ENCODE measurements around the gene MYO15A.

- TF ChIP-seq CTCF (IDR thresholded peaks at IDR 0.05 in 2 of 3, conservative IDR thresholded peaks at IDR 0.05 in 1 of 3; ENCODE audit: borderline replicate concordance in 1 of 3, insufficient read depth in 1 of 3, low read depth in 2 of 3, low read length in 2 of 3): no peak
- no peak for TF ChIP-seq POLR2A (IDR thresholded peaks at IDR 0.05; ENCODE audit: borderline replicate concordance, extremely low read depth, insufficient read depth, insufficient read length)
- no peak for TF ChIP-seq POLR2AphosphoS5 (IDR thresholded peaks at IDR 0.05; ENCODE audit: low read depth, low read length)
- TF ChIP-seq EZH2phosphoT487 (IDR thresholded peaks at IDR 0.05; ENCODE audit: borderline replicate concordance): no peak
- TF ChIP-seq SRF (IDR thresholded peaks at IDR 0.05; ENCODE audit: low read depth): no peak
- TF ChIP-seq SIN3A (IDR thresholded peaks at IDR 0.05; ENCODE audit: low read depth): no peak
- TF ChIP-seq REST (IDR thresholded peaks at IDR 0.05; ENCODE audit: low read depth): no peak
- TF ChIP-seq RAD21 (IDR thresholded peaks at IDR 0.05; ENCODE audit: low read depth): no peak
- no peak for TF ChIP-seq ELF1 (IDR thresholded peaks at IDR 0.05; ENCODE audit: borderline replicate concordance, low read depth)
- TF ChIP-seq, protein P1, sequence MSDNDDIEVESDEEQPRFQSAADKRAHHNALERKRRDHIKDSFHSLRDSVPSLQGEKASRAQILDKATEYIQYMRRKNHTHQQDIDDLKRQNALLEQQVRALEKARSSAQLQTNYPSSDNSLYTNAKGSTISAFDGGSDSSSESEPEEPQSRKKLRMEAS (IDR thresholded peaks at IDR 0.05): no peak
- TF ChIP-seq ATF3 (IDR thresholded peaks at IDR 0.05): no peak
- TF ChIP-seq EZH2 (IDR thresholded peaks at IDR 0.05): no peak
- no peak for TF ChIP-seq CEBPB (IDR thresholded peaks at IDR 0.05; ENCODE audit: low read depth)
Measured at GRCh38 chr17:18206962-18207361, 98.4 kb downstream of the MYO15A start.

Data from HCT116 (cell line).